Measurements from ENCODE around the gene CHRNA4. TPM values are rescaled to one million over a fixed set of nuclear protein-coding genes. Genes with fewer than 3 reads are reported as not detected.
"Not testable (repeated sequence)": the region's sequence is repeated elsewhere in the genome, so short reads cannot be mapped to it uniquely, and the experiment has no call there.

Gene CHRNA4
- polyA plus RNA-seq, 3 donors: 8.6 to 23.6 (median 19.1) TPM

GRCh38 chr20:63337786-63338420 lies 23.2 kb downstream of the CHRNA4 start:
- DNase-seq: no peak

- DNase-seq: no peak
Observed at GRCh38 chr20:63336232-63336752, 24.9 kb downstream of the CHRNA4 start.

- no peak for DNase-seq
Observed at GRCh38 chr20:63335711-63336110, 25.4 kb downstream of the CHRNA4 start.

- not testable (repeated sequence) for DNase-seq
Observed at GRCh38 chr20:63335060-63335459, 26.1 kb downstream of the CHRNA4 start.

- no peak for DNase-seq
Observed at GRCh38 chr20:63334356-63334755, 26.8 kb downstream of the CHRNA4 start.

GRCh38 chr20:63333241-63333836 lies 27.8 kb downstream of the CHRNA4 start:
- no peak for DNase-seq

GRCh38 chr20:63332488-63333240 lies 28.5 kb downstream of the CHRNA4 start:
- DNase-seq: no peak

- DNase-seq: no peak
Observed at GRCh38 chr20:63331741-63332400, 29.3 kb downstream of the CHRNA4 start.

- no peak for DNase-seq
Observed at GRCh38 chr20:63330940-63331339, 30.2 kb downstream of the CHRNA4 start.

- DNase-seq: no peak
Observed at GRCh38 chr20:63330084-63330760, 30.9 kb downstream of the CHRNA4 start.

- no peak for DNase-seq
Observed at GRCh38 chr20:63329331-63330083, 31.6 kb downstream of the CHRNA4 start.

- no peak for DNase-seq
Observed at GRCh38 chr20:63328718-63329275, 32.4 kb downstream of the CHRNA4 start.

- DNase-seq: no peak
Observed at GRCh38 chr20:63328026-63328700, 33.0 kb downstream of the CHRNA4 start.

- no peak for DNase-seq
Observed at GRCh38 chr20:63327231-63327745, 33.9 kb downstream of the CHRNA4 start.

GRCh38 chr20:63326314-63327230 lies 34.6 kb downstream of the CHRNA4 start:
- no peak for DNase-seq

- DNase-seq: no peak
Observed at GRCh38 chr20:63325554-63326313, 35.4 kb downstream of the CHRNA4 start.

- DNase-seq: no peak
Observed at GRCh38 chr20:63325021-63325471, 36.1 kb downstream of the CHRNA4 start.
